Fibroblast of pulmonary artery (primary cell): ENCODE measurements around the gene JAML.

Experiments
- DNase-seq: peaks from one replicate; pipeline ENCODE4 v3.0.0-alpha.2; 2010; ENCODE audit warnings: low read depth
- H3K4me3 ChIP-seq: replicated peaks from 2 replicates; pipeline ENCODE4 v1.5.1; 2011; ENCODE audit warnings: low read depth, mild to moderate bottlenecking, control low read depth, low read length, moderate library complexity
- TF ChIP-seq, protein P1 (sequence below): IDR thresholded peaks from 2 replicates; pipeline ENCODE4 v1.5.1; 2011; ENCODE audit warnings: mild to moderate bottlenecking, control low read depth, low read length, inconsistent platforms; ENCODE audit errors: missing control alignments

Gene JAML

DNA sequence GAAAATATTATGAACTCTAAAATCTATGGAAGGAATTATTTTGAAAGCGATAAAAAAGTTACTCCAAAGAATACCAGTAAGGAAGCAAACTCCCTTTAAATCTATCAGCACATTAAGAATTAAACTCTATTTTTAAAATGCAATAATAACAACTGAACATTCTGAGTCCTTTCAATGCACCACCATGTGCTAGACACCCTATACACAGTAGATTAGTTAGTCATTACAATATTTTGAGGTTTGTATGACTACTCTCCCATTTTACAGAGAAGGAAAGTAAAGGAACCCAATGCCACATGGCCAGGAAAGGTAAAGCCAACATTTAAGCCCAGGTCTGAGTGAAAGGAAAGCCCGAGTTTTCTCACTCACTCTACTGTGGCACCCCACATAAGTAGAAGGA lies 17.7 kb downstream of the JAML start:
- TF ChIP-seq, protein P1, sequence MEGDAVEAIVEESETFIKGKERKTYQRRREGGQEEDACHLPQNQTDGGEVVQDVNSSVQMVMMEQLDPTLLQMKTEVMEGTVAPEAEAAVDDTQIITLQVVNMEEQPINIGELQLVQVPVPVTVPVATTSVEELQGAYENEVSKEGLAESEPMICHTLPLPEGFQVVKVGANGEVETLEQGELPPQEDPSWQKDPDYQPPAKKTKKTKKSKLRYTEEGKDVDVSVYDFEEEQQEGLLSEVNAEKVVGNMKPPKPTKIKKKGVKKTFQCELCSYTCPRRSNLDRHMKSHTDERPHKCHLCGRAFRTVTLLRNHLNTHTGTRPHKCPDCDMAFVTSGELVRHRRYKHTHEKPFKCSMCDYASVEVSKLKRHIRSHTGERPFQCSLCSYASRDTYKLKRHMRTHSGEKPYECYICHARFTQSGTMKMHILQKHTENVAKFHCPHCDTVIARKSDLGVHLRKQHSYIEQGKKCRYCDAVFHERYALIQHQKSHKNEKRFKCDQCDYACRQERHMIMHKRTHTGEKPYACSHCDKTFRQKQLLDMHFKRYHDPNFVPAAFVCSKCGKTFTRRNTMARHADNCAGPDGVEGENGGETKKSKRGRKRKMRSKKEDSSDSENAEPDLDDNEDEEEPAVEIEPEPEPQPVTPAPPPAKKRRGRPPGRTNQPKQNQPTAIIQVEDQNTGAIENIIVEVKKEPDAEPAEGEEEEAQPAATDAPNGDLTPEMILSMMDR = no peak
- DNase-seq = no peak
- no peak overlapping the region for H3K4me3 ChIP-seq

DNA sequence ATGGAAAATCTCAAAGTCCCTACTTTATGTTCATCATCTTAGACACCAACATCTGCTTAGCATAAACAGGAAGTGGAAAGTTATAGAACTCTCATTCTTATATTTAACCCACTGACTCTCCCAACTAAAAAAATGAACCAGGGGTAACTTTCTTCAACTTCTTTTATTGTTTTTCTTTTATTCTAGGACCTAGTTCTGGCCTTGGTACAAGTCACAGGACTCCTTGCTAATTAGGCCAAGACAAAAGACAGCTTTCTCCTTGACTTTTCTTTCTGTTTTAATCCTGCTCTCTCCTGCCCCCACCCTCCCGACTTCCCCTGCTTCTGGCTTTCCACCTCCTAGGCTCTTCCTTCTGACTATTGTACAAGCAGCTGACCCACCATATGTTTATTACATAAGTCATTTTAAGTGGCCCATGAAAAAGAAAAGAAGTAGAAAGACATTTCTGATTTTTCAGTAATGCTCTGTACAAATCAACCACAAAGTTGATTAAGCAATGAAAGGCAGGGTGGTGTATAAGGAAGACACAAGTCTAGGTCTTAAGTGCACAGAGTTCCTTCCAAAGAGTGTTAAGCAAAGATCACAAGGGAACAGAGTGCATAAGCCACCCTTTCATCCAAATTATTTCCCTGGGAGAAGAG lies 18.3 kb downstream of the JAML start:
- TF ChIP-seq, protein P1 = no peak
- H3K4me3 ChIP-seq = no peak overlapping the region
- DNase-seq = no peak

GRCh38 chr11:118205606-118206378 lies 19.0 kb downstream of the JAML start:
- TF ChIP-seq, protein P1 = no peak
- no peak for DNase-seq
- H3K4me3 ChIP-seq = no peak overlapping the region

GRCh38 chr11:118202599-118203422 lies 22.0 kb downstream of the JAML start:
- H3K4me3 ChIP-seq = no peak overlapping the region
- TF ChIP-seq, protein P1 = no peak
- DNase-seq = no peak

DNA sequence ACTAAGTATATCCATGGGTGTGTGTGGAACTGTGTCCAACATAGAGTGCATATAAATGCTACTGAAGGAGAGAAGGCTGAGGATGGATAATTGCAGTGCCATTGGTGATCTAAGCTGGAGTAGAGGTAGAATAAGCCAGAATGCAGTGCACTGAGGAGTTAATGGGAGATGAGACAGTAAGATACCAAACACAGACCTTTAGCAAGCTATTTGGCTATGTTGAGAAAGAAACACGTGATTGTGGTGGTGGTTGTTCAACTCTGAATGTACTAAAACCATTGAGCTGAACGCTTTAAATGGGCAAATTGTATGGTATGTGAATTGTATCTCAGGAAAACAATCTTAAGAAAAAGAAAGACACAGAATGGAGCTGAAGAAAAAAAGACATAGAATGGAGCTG lies 22.8 kb downstream of the JAML start:
- DNase-seq = no peak
- TF ChIP-seq, protein P1 = no peak
- H3K4me3 ChIP-seq = no peak overlapping the region

- H3K4me3 ChIP-seq = no peak overlapping the region
- DNase-seq = no peak
- TF ChIP-seq, protein P1 = no peak
These were observed 23.7 kb downstream of the JAML start for GRCh38 chr11:118200901-118201680.
